ENCODE results near the gene TNRC6A.
"Not testable (repeated sequence)": the region's sequence is repeated elsewhere in the genome, so short reads cannot be mapped to it uniquely, and the experiment has no call there.

TNRC6A gene

DNA sequence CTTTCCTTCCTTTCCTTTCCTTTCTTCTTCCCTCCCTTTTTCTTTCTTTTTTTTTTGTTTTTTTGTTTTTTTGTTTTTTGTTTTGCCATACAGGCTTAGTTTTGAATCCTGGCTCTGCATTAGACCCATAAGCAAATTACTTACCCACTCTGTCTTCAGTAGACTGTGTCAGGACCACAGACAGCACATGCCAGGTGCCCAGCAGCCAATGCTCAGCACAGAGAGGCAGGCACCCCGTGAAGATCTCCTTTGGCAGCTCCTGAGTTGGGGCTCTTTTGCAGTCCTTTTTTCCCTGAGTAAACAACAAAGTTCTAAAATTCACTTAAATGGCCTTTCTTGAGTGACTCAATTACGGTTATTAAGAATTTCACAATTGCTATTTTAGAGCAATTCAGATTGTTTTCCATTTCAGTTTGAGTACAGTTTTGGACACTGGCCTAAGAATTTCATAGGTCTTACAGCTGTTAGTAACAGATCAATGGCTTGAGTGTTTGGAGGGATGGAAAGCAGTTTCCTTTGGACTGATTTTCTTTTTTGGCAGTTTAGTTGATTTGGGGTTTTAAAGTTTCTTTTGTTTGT is 90.1 kb downstream of the TNRC6A start:
- DNase-seq: no peak

DNA sequence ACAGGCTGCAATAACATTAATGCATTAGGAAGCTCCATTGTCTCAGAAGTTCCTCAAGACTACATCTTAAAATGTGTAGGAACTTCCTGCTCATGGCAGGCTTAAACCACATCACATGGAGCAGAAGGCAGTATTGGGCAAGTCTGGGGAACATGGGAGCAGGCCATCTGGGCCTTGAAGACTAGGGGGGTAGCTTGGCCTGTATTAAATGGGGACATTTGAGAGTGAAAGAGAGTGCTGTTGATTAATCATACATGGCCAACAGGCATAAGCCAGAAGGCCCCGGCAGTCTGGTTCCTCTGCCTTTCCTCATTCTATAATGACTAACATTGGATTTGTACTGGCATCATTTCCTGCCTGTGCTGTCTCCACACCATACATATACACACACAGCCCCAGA is 91.1 kb downstream of the TNRC6A start:
- peak; percentile 26 to 47 for DNase-seq

DNA sequence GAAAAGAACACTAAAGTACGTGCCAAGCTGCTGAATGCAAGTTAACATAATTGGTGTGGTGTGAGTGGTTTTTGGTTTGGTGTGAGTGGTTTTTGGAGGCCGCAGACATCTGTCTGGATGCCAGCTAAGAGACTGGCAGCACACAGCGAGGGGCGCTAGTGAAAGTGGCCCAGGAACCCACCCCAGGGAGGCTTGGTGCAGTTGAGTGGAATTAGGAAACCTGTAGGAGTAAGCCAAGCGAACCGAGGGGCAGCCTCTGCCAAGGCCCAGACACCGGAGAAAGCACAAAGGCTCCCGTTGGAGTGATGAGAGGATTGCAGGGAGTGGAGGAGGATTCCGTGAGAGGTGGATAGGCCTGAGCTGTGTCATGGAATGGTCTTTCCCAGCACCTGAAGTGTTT is 91.7 kb downstream of the TNRC6A start:
- DNase-seq: no peak

DNA sequence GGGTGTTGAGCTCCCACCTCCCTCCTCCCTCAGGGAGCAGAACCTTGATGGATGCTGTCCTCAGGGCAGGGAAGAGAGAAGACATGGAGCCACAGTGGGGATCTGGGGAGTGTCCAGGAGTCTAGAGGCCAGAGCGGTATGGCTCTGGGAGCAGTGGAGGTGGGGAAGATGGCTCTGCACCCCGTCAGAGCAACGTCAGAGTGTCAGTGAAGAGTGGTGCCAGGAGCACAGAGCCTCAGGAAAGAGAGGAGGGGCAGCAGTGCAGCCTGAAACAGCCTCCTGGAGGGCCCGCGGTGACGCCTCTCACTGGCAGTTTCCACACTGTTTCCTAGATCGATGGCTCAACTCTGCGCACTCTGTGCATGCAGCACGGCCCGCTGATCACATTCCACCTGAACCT is 93.1 kb downstream of the TNRC6A start:
- DNase-seq: no peak

DNA sequence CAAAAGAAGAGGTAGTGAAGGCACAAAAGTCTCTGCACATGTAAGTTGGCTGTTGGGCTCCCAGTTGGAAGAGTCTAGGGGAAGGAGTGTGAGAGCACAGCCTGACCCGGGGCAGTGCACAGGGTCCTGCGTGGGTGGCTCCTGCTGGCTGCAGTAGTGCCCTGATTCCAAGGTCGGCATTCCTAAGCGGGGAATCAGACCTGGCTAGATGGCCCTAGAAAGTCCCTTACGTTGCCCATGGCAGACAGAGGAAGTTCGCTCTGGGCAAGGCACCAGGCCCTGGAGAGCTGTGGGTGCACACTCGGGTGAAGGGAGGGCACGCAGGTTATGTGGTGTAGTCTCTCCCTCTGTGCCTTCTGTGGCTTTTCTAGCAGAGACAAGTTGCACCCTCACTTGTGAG is 93.5 kb downstream of the TNRC6A start:
- DNase-seq: no peak

DNA sequence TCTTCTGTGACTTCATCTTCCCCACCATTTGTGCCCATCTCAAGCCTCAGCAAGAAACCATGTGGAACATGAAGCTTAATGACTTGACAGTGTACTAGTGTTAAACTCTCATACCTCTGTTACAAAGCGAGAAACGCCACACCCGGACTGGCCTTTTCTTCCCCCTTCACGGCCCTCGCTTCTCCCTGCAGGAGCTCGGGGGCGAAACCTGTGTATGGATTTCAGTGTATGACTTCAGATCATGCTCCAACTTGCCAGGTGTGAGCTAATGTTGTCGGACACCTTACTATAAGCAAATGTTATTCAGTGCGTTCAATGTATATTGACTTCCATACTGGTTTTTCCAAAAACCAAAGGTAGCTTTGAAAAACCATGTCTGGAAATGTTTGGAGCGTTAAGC is 96.2 kb downstream of the TNRC6A start:
- DNase-seq: no peak

DNA sequence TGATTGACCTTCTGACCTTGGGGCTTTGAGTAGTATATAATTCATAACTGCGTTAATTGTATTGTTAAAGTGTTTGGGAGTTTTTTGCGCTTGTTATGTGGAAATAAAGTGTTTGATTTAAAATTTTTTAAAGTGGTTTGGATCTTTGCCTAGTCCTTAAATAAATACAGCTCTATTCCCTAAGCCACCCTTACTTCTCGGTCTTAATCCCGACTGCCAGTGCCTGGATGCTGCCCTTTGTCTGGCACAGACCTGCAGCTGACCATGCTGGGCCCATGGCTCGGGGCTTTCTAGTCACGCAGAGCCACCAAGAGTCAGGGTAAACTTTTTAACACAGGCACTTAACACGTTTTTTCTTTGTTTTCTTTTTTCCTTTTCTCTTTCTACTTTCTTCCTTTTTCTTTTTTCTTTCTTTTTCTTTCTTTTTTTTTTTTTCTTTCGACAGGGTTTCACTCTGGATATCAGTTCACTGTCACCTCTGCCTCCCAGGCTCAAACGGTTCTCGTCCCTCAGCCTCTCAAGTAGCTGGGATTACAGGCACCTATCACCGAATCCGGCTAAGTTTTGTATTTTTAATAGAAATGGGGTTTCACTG is 96.7 kb downstream of the TNRC6A start:
- DNase-seq: no peak

DNA sequence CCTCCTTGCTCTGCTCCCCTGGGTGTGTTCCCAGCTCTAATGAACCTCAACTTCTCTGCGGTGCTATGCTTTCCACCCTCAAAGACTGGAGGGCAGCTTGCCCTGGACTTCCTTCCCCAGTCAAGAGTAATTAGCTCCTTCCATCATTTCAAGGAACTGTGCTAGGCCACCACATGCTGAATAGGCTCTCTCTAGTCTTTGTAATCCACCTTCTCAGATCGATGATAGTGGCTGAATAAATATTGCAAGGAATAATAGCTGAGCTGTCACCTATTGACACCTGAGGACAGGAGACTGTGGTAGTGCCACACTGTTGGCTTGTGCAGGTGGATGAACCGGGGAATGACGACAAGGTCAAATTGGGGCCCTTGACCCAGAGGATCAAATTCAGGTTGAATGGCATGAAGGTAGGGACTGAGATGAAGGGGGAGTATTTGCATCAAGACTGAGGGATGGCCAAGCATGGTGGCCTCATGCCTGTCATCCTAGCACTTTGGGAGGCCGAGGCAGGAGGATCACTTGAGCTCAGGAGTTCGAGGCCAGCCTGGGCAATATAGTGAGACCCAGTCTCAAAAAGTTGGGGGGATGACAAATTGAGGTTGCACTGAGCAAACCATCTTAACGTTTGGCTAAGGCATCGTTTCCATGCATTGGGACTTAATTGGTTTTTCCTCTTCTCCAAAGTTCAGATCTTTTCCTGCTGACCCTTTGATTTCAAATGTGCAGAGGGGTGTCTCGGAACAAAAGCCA is 97.5 kb downstream of the TNRC6A start:
- no peak for DNase-seq

DNA sequence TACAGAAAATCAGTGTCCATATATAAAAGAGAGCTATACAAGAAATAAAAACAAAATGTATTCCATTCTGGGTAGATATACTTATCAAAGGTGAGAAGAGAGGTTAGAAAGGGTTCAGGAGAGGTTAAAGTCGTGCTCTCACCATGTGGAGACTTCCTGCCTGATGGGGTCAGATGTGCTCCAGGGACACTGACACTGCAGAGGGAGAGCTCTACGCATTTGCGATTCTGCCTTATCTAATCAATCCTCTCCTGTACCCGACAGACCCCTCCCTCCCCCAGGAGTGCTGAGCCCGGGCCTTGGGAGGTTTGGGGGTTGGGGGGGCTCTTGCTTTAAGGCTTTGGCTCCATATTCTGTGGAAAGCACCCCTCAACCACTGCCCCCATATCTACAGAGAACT is 99.7 kb downstream of the TNRC6A start:
- DNase-seq: no peak

DNA sequence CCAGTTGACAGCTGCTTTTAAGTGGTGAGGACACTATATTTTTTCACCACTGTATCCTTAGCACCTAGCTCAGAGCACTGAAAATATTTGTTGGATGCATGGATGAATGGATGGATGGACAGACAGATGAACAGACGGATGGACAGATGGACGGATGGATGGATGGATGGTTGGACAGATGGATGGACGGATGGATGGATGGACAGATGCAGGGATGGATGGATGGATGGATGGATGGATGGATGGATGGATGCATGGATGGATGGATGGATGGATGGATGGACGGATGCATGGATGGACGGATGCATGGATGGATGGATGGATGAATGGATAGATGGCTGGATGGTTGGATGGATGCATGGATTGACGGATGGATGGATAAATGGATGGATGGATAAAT is 103.9 kb downstream of the TNRC6A start:
- DNase-seq: no peak

DNA sequence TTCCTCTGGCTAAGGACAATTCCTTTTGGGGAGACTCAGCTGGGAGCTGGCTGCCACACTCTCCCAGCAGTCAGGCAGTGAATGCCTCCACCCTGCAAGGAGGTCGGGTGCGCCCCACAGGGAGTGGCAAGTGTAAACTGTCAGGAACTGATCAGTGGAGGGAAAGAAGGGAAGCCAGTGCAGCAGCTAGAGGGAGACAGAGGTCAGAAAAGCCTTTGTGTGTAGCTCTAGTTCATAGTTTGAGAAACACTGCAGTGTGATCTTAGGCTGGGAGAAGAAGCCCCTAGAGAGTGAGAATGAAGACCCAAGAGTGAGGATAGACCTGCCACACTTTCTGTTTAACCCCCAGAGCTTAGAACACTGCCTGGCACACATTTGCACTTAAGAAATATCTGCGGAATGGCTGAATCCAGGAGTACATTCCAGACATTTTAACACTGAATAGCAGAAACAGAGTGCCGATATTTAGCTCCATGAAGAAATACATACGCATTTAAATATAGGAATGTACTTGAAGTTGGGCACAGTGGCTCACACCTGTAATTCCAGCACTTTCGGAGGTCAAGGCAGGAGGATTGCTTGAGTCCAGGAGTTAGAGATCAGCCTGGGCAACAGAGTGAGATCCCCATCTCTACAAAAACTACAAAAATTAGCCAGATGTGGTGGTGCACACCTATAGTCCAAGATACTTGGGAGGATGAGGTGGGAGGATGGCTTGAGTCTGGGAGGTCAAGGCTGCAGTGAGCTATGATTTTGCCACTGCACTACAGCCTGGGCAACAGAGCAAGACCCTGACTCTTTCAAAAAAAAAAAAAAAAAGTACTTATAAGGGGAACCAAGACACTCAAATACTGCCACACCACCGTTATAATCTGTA is 105.2 kb downstream of the TNRC6A start:
- no peak for DNase-seq

DNA sequence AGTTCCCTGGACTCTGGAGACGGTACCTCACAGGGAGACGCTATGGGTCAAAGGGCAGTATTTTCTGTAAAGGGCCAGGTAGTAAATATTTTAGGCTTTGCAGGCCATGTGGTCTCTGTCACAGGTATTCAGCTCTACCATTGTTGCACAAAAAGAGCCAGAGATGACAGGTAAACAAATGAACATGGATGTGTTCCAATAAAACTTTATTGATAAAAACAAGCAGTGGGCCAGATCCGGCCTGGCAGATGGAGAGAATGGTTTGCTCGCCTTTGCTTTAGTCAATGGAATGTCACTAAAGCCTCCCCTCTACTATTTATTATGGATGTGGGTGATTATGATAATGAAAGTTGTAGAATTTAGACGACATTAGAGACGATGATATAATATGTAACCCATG is 107.4 kb downstream of the TNRC6A start:
- no peak for DNase-seq

DNA sequence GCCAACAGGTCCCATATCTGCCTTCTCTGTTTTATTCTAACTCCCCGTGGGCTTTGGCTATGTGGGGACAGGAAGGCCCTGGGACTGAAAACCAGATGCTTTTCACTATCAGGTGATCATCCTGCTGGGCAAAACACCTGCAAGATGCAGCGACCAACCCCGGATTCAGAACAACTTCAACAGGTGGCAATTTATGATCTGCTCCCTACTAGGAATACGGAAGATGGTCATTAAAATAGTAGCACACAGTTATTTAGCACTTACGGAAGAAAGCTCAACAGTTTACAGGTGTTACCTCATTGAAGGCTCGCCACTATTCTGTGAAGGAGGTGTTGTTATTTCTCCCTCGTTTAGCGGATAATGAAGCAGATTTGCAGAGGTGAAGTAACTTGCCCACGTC is 108.5 kb downstream of the TNRC6A start:
- DNase-seq: no peak

DNA sequence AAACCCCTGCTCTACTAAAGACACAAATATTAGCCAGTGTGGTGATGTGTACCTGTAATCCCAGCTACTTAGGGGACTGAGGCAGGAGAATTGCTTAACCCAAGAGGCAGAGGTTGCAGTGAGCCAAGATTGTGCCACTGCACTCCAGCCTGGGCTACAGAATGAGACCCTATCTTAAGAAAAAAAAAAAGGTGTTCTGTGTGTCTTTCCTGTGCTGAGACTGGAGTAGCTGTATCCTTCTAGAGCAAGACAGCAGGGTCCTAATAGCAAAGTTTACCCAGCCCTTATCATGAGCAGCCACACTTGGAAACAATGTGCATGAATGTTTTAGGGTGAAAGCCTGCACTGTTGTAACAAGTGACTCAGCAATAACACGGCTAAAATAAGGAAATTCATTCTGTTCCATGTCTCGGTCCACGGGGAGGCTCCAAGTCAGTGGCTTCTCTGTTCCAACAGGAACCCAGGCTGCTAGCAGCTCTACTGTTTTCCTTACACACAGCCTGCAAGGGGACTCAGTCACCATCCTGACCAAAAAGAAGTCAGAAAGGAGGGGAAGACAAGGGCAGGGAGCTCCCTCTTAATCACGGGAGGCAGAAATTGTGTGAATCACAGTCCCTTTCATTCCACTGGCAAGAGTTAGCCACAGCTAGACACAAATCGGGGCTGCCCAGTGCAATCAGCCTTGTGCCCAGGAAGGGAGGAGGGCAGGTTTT is 109.3 kb downstream of the TNRC6A start:
- DNase-seq: peak; percentile 62 to 67

DNA sequence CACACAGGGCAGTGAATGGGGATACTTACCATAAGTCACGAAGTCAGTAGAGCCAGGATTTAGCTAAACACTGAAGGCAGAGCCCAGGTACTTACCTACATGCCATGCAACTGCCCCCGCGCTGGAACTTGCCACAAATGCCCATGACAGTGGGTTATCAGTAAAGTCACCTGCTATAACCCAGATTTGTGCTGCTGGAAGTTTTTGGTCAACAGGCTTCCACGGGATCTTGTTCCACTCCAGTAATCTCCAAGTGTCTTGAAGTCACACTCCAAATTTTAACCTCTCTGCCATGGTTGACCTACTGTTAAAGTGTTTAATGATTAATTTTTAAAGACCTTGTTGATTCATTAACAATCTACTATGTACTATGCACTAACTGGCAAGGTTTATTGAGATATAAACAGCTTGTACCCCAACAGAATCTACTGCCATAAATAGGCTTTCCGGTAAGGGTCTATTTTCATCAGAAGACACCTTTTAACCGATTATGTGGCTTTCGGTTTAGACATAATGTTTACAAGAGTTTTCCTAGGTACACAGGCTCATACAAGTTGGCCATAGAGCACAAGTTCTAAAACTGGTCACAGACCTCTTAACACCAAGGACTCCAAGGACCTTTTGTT is 110.0 kb downstream of the TNRC6A start:
- no peak for DNase-seq

DNA sequence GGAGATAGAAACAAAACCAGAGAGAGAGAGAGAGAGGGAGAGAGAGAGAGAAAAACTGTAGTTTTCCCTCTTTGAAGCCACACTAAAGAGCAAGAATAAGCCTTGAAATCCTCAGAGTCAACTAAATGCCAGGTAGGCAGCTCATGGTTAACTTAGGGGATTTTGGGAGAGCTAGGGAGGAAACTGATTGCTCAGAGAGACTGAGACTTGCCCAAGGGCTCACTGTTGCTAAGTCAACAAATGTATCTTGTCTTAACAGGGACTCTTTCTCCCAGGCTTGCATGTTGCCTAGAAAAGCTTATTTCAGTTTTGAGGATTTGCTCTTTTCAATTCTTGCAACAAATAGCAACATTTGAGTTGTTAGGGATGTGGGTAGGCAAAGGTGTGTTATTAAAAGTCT is 111.8 kb downstream of the TNRC6A start:
- DNase-seq: no peak

DNA sequence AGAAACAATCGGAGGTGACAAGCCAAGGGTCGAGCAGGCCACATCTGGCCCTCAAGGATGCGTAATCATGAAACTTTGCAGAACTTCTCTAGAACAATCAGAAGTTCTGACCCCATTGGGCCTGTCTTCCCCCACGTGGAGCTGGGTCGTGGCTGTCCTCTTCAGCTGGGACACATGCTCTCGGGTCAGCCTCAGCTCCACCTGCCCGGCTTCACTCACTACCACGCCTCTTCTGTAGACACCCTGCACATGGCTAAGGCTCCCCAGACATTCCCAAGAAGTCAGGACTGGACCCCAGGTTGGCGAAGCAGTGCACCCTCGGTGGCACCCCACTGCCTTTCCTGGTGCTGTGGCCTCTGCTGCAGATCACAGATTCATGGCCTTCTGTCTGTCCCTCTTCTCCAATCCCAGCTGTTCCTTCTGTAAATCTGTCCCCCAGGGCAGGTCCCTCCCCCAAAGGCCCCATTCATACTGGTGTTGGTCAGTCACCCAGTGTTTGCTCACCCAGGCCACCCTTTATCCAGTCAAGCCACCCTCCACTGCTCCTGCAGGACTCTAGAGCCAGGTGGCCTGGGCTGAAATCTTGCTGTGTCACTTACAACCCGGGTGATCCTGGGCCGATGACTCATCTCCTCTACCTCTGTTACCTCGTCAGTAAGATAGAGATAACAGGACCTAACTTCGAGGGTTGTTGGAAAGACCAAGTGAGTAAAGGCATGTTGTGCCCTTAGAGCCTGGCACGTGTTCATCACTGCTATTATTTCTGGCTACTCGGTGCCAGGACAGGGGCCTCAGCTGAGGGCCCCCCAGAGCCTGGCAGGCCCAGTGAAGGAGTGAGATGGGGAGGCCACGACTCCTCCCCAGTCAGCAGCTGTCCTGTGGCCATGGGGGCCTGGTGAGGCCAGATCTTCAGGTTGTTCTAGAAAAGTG is 114.9 kb downstream of the TNRC6A start:
- DNase-seq: no peak

DNA sequence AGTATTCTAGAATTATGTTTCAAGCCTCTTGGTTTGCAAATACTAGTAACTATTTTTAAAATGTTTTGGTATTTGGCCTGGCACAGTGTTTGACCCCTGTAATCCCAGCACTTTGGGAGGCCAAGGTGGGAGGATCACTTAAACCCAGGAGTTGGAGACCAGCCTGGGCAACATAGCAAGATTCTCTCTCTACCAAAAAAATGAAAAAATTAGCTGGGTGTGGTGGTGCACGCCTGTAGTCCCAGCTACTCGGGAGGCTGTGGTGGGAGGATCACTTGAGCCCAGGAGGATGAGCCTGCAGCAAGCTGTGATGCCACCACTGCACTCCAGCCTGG is 115.5 kb downstream of the TNRC6A start:
- not testable (repeated sequence) for DNase-seq

DNA sequence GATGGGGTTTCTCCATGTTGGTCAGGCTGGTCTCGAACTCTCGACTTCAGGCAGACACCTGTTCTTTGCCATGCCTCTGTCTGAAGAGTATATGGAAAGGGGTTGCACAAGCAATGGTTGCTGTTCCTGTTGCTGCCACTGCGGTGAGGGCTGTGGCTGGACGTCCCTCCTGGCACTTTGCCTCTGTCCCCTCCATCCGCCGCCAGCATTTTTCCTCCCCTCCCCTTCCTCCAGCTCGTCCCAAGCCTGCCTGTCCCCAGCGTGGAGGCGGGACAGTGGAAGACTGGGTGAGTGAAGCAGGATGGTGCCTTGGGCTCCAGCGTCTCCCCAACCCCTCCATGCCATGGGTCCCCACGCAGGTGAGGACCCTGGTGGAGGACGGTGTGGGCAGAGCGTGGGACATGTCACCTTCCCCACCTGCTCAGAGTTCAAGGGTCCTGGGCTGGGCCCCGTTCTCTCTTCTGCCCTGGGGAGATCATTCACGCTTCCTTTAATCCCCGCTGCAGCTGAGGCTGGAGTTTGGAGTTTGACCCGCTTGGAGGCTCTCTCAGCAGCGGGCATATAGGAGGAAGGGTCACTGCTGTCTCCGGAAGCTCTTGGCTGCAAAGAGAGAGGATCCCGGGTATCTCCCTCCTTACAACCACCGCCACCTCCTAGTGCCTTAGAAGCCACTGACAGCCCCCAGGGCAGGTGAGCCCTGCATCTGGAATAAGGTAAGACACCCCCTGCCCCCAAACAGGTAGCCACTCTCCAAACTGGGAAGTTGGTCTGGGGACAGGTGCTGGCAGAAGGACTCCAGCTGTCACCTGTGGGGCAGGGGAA is 116.5 kb downstream of the TNRC6A start, which contains the start of gene SLC5A11:
SLC5A11 (plus strand) TSS at position 238 of the 822 bp plus-strand sequence. CDS start 12,681 bp downstream, outside the sequence.
- no peak for DNase-seq

Data from inflammatory macrophage (primary cell).